GM12878 (cell line): ENCODE measurements around the gene EPHA4. TPM values are rescaled to one million over a fixed set of nuclear protein-coding genes. Genes with fewer than 3 reads are reported as not detected.

Experiments used
- ATAC-seq: fragments of 200-7000 bp; cut with Tn5 transposase; 3 replicates; pipeline ENCODE4 v1.9.1; 2020; ENCODE audit warnings: mild to moderate bottlenecking, moderate library complexity
- BruUV-seq: library from RNA; stranded (reverse); fragments of 400-500 nt; replicated peaks from 2 replicates; lab custom pipeline; 2021; lab: Mats Ljungman, UMichigan
- CTCF ChIA-PET: fragments of 300-600 bp; sonication (Branson Sonifier 250); formaldehyde crosslinking; extraction: SDS; loops from one replicate; lab custom pipeline; 2021; ENCODE audit warnings: inconsistent platforms; lab: Yijun Ruan, JAX
- POLR2A ChIA-PET: fragments of 350-600 bp; formaldehyde crosslinking; extraction: SDS; loops from one replicate; lab custom pipeline; 2021; ENCODE audit warnings: inconsistent platforms; lab: Charles Lee
- RAD21 ChIA-PET: fragments of 300-600 bp; sonication (Branson Sonifier 250); formaldehyde crosslinking; loops from one replicate; lab custom pipeline; 2023; ENCODE audit warnings: antibody characterized with exemption; ENCODE audit not compliant: unreplicated experiment; lab: Charles Lee
- SMC1A ChIA-PET: fragments of 300-600 bp; sonication (Branson Sonifier 250); formaldehyde crosslinking; loops from one replicate; lab custom pipeline; 2023; ENCODE audit not compliant: unreplicated experiment, uncharacterized antibody; lab: Charles Lee
- DNase-seq: peaks from one replicate; pipeline ENCODE4 v3.0.0-alpha.2; 2011; ENCODE audit warnings: low read depth, low spot score
- FAIRE-seq: peaks from 3 replicates; lab custom pipeline; 2011; peaks lifted over from hg19 to GRCh38; lab: Jason Lieb, UNC
- H2AFZ ChIP-seq: 2 replicates; pipeline ENCODE4 v1.6.0; 2011; ENCODE audit warnings: low read depth, low read length, control low read depth; ENCODE audit not compliant: control insufficient read depth
- H3K27ac ChIP-seq: 2 replicates; pipeline ENCODE4 v1.5.1; 2011; ENCODE audit warnings: control low read depth; ENCODE audit not compliant: control insufficient read depth, insufficient read depth
- H3K27me3 ChIP-seq, 2 experiments: replicated peaks in 1 of 2; 2 replicates each; pipeline versions ENCODE4 v1.6.0 to v1.6.1; 2011; ENCODE audit warnings: low read length in 1 of 2; ENCODE audit not compliant: control insufficient read depth in 2 of 2, insufficient read depth in 2 of 2
- H3K36me3 ChIP-seq, 2 experiments: 2 replicates each; pipeline ENCODE4 v1.5.1; 2011; ENCODE audit warnings: low read length in 1 of 2; ENCODE audit not compliant: control insufficient read depth in 2 of 2, insufficient read depth in 2 of 2
- H3K4me1 ChIP-seq: 2 replicates; pipeline ENCODE4 v1.6.1; 2011; ENCODE audit warnings: mild to moderate bottlenecking, low read length, moderate library complexity, mixed read lengths; ENCODE audit not compliant: control insufficient read depth, insufficient read depth
- H3K4me2 ChIP-seq: 2 replicates; pipeline ENCODE4 v1.6.0; 2011; ENCODE audit warnings: control low read depth; ENCODE audit not compliant: control insufficient read depth, insufficient read depth
- H3K4me3 ChIP-seq: fragments of 200-600 bp; sonication (generic); 2 replicates; pipeline ENCODE4 v1.5.1; 2016
- H3K79me2 ChIP-seq: 2 replicates; pipeline ENCODE4 v1.6.0; 2011; ENCODE audit warnings: low read length; ENCODE audit not compliant: control insufficient read depth, insufficient read depth
- H3K9ac ChIP-seq: 2 replicates; pipeline ENCODE4 v1.8.0; 2011; ENCODE audit warnings: low read length, control low read depth, mixed read lengths; ENCODE audit not compliant: control insufficient read depth, insufficient read depth
- H3K9me3 ChIP-seq: replicated peaks from 3 replicates; pipeline ENCODE4 v1.5.1; 2011; ENCODE audit warnings: mild to moderate bottlenecking, low read length; ENCODE audit not compliant: control insufficient read depth, insufficient read depth
- H4K20me1 ChIP-seq: 2 replicates; pipeline ENCODE4 v1.6.0; 2011; ENCODE audit not compliant: control insufficient read depth, insufficient read depth
- CHD2 ChIP-seq: IDR thresholded peaks from 2 replicates; pipeline ENCODE4 v1.6.1; 2011; ENCODE audit warnings: low read depth, low read length, improper control_type of control experiment, borderline replicate concordance
- EED ChIP-seq: sonication (generic); IDR thresholded peaks from 2 replicates; pipeline ENCODE4 v1.6.1; 2016; ENCODE audit warnings: antibody characterized with exemption, low read depth
- HCFC1 ChIP-seq: fragments of 150-350 bp; IDR thresholded peaks from 2 replicates; pipeline ENCODE4 v1.6.1; 2014; ENCODE audit warnings: low read length
- JUND ChIP-seq: IDR thresholded peaks from 2 replicates; pipeline ENCODE4 v1.6.1; 2012; ENCODE audit warnings: low read depth, mild to moderate bottlenecking, low read length, improper control_type of control experiment, moderate library complexity
- NRF1 ChIP-seq: conservative IDR thresholded peaks from 2 replicates; pipeline ENCODE4 v1.6.1; 2011; ENCODE audit warnings: mild to moderate bottlenecking, low read depth, low read length, improper control_type of control experiment
- PAX5 ChIP-seq: IDR thresholded peaks from 2 replicates; pipeline ENCODE4 v1.6.1; 2011; ENCODE audit warnings: low read depth, low read length, borderline replicate concordance
- POLR2A ChIP-seq: IDR thresholded peaks from 2 replicates; pipeline ENCODE4 v1.6.1; 2011; ENCODE audit warnings: low read depth, mild to moderate bottlenecking, low read length
- RFX5 ChIP-seq: IDR thresholded peaks from 2 replicates; pipeline ENCODE4 v1.6.1; 2011; ENCODE audit warnings: low read depth, low read length, improper control_type of control experiment
- RUNX3 ChIP-seq: IDR thresholded peaks from 2 replicates; pipeline ENCODE4 v1.6.1; 2012; ENCODE audit warnings: low read length, inconsistent platforms
- SPI1 ChIP-seq: IDR thresholded peaks from 2 replicates; pipeline ENCODE4 v1.6.1; 2011; ENCODE audit warnings: low read depth, mild to moderate bottlenecking, low read length, moderate library complexity, borderline replicate concordance; ENCODE audit not compliant: insufficient read depth
- ZNF384 ChIP-seq: IDR thresholded peaks from 2 replicates; pipeline ENCODE4 v1.6.1; 2012; ENCODE audit warnings: low read depth, mild to moderate bottlenecking, low read length, improper control_type of control experiment, borderline replicate concordance
- WGBS: methylation state at CpG from one replicate; pipeline ENCODE4 v1.1.6; 2016; ENCODE audit warnings: low lambda C conversion rate; ENCODE audit not compliant: insufficient replicate concordance, insufficient coverage; ENCODE audit errors: missing lambda C conversion rate; 5-methylcytosine and 5-hydroxymethylcytosine counted together
- in situ Hi-C: fragments of 300-500 bp; cut with MboI; formaldehyde crosslinking; loops from 9 replicates; pipeline ENCODE4 v1.14.3; 2018; ENCODE audit warnings: mixed read lengths
- intact Hi-C: fragments of 100-400 bp; cut with micrococcal nuclease; formaldehyde crosslinking; loops from one replicate; pipeline ENCODE4 v1.14.2; 2022; ENCODE audit not compliant: unreplicated experiment
- polyA plus RNA-seq, 11 experiments: library from polyadenylated mRNA; depleted of rRNA in 4 of 11; unstranded in 6 of 11; stranded (reverse) in 5 of 11; fragments of >200 nt; fragmentation: Nextera tagmentation in 4 of 11; fragmentation: Illumina TruSeq in 1 of 11; extraction: Ambion mirVana in 4 of 11; extraction: Trizol in 1 of 11; gene quantifications; 1 replicate in 1 of 11; 2 replicates in 10 of 11; pipeline versions ENCODE4 v1.2.1 to v1.2.3, GENCODE V29; 2011 to 2016; ENCODE audit warnings: inconsistent platforms in 2 of 11, missing spikeins in 2 of 11, low read depth in 1 of 11
- total RNA-seq, 4 experiments: library from RNA; depleted of rRNA in 3 of 4; stranded (reverse); fragments of >200 nt in 3 of 4; fragmentation: Illumina TruSeq in 1 of 4; extraction: Trizol in 1 of 4; gene quantifications; 2 replicates each; pipeline versions ENCODE4 v1.2.1 to v1.2.3, GENCODE V29; 2013 to 2021
- TF ChIP-seq, protein P1 (sequence below): IDR thresholded peaks from 2 replicates; pipeline ENCODE4 v1.6.1; 2012; ENCODE audit warnings: low read depth, low read length, improper control_type of control experiment
- TF ChIP-seq, protein P2 (sequence below): IDR thresholded peaks from 2 replicates; pipeline ENCODE4 v1.6.1; 2011; ENCODE audit warnings: low read depth, low read length, improper control_type of control experiment, borderline replicate concordance
- TF ChIP-seq, protein P3 (sequence below): IDR thresholded peaks from 2 replicates; pipeline ENCODE4 v1.6.1; 2012; ENCODE audit warnings: mild to moderate bottlenecking, low read depth, low read length

Gene EPHA4
- total and polyA plus RNA-seq, 10 of the 15 experiments (the other 5 are each of a cell fraction or from before 2014, with no cell fraction given) = 0.06 to 1.5 (median 0.33) TPM; not detected in 1

DNA sequence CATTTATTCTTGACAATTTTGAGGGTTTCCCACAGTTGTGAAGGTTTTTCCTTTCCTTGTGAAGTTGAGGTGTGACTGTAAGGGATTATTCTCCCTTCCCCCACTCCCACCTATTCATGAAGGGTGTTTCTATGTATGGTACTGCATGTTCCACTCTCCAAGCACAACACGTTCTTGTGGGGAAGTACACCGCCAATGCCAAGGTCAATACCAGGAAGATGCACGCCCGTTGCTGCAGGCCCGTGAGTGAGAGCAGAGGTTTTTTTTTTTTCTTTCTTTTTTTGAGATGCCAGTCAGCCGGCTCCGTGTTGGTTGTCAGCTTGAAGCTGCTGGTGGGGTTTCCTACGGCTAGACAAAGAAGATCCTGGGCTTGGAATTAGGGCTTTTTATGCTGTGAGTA is 38.6 kb upstream of the EPHA4 start:
- ChIA-PET CTCF (no interaction called here), POLR2A (no interaction called here), SMC1A (no interaction called here), RAD21 (no interaction called here)
- no peak overlapping the region for H2AFZ ChIP-seq
- in situ Hi-C loops (no loop called here), intact Hi-C loops (no loop called here)
- H3K4me3 ChIP-seq = no peak overlapping the region
- H3K79me2 ChIP-seq = no peaks in the 10 kb centered on the region
- no peak overlapping the region for H3K9ac ChIP-seq
- no peak for ATAC-seq
- H3K4me2 ChIP-seq = no peak overlapping the region
- no peaks in the 10 kb centered on the region for H3K4me1 ChIP-seq
- no peak overlapping the region for H3K27ac ChIP-seq
- H3K27me3 ChIP-seq = no peaks in the 10 kb centered on the region
- no peaks in the 10 kb centered on the region for H3K9me3 ChIP-seq
- H4K20me1 ChIP-seq = no peaks in the 10 kb centered on the region
- WGBS = 28% methylated on average over 8 of the region's 8 CpGs
- no peak for DNase-seq
- FAIRE-seq = no peak
- BruUV-seq = no TSS peak
- no peaks in the 10 kb centered on the region for H3K36me3 ChIP-seq
- TF ChIP-seq PAX5 (no peak), EED (no peak), NRF1 (no peak), CHD2 (no peak), SPI1 (no peak), ZNF384 (no peak)

DNA sequence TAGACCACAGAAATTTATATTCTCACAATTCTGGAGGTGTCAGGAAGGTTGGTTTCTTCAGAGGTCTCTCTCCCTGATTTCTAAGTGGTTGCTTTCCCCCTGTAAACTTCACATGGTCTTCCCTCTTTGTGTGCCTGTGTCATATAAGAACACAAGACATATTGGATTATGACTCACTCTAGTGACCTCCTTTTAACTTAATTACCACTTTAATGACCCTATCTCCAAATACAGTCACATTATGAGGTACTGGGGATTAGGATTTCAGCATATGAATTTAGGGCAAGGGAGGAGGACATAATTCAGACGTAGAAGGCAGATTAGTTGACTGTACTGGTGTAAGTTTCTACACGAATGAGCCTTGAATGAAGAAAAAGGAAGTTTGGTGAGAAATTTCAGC is 38.2 kb upstream of the EPHA4 start:
- DNase-seq (no peak), FAIRE-seq (no peak), ATAC-seq (no peak)
- Histone ChIP-seq H3K9ac (no peak overlapping the region), H3K79me2 (no peaks in the 10 kb centered on the region), H3K4me2 (no peak overlapping the region), H3K4me1 (no peaks in the 10 kb centered on the region), H4K20me1 (no peaks in the 10 kb centered on the region), H3K27ac (no peak overlapping the region), H2AFZ (no peak overlapping the region), H3K27me3 (no peaks in the 10 kb centered on the region), H3K4me3 (no peak overlapping the region), H3K9me3 (no peaks in the 10 kb centered on the region), H3K36me3 (no peaks in the 10 kb centered on the region)
- POLR2A ChIA-PET = no interaction called here
- SMC1A ChIA-PET = no interaction called here
- RAD21 ChIA-PET = no interaction called here
- TF ChIP-seq HCFC1 (no peak), POLR2A (no peak), JUND (no peak), RFX5 (no peak), RUNX3 (no peak)
- TF ChIP-seq, protein P1, sequence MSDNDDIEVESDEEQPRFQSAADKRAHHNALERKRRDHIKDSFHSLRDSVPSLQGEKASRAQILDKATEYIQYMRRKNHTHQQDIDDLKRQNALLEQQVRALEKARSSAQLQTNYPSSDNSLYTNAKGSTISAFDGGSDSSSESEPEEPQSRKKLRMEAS = no peak
- TF ChIP-seq, protein P2, sequence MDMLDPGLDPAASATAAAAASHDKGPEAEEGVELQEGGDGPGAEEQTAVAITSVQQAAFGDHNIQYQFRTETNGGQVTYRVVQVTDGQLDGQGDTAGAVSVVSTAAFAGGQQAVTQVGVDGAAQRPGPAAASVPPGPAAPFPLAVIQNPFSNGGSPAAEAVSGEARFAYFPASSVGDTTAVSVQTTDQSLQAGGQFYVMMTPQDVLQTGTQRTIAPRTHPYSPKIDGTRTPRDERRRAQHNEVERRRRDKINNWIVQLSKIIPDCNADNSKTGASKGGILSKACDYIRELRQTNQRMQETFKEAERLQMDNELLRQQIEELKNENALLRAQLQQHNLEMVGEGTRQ = no peak
- TF ChIP-seq, protein P3, sequence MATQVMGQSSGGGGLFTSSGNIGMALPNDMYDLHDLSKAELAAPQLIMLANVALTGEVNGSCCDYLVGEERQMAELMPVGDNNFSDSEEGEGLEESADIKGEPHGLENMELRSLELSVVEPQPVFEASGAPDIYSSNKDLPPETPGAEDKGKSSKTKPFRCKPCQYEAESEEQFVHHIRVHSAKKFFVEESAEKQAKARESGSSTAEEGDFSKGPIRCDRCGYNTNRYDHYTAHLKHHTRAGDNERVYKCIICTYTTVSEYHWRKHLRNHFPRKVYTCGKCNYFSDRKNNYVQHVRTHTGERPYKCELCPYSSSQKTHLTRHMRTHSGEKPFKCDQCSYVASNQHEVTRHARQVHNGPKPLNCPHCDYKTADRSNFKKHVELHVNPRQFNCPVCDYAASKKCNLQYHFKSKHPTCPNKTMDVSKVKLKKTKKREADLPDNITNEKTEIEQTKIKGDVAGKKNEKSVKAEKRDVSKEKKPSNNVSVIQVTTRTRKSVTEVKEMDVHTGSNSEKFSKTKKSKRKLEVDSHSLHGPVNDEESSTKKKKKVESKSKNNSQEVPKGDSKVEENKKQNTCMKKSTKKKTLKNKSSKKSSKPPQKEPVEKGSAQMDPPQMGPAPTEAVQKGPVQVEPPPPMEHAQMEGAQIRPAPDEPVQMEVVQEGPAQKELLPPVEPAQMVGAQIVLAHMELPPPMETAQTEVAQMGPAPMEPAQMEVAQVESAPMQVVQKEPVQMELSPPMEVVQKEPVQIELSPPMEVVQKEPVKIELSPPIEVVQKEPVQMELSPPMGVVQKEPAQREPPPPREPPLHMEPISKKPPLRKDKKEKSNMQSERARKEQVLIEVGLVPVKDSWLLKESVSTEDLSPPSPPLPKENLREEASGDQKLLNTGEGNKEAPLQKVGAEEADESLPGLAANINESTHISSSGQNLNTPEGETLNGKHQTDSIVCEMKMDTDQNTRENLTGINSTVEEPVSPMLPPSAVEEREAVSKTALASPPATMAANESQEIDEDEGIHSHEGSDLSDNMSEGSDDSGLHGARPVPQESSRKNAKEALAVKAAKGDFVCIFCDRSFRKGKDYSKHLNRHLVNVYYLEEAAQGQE = no peak
- intact Hi-C loops = no loop called here
- WGBS = 0% methylated on average over 2 of the region's 2 CpGs
- CTCF ChIA-PET = no interaction called here
- in situ Hi-C loops = no loop called here
- no TSS peak for BruUV-seq
